NCI-H1105 treated with DMSO at 0.1 percent for 48 hours (cell line): ENCODE data around the gene RNF220.

ENCODE experiments used
- DNase-seq: peaks from one replicate; lab custom pipeline; 2025; lab: John Stamatoyannopoulos, UW

The RNF220 gene

DNA sequence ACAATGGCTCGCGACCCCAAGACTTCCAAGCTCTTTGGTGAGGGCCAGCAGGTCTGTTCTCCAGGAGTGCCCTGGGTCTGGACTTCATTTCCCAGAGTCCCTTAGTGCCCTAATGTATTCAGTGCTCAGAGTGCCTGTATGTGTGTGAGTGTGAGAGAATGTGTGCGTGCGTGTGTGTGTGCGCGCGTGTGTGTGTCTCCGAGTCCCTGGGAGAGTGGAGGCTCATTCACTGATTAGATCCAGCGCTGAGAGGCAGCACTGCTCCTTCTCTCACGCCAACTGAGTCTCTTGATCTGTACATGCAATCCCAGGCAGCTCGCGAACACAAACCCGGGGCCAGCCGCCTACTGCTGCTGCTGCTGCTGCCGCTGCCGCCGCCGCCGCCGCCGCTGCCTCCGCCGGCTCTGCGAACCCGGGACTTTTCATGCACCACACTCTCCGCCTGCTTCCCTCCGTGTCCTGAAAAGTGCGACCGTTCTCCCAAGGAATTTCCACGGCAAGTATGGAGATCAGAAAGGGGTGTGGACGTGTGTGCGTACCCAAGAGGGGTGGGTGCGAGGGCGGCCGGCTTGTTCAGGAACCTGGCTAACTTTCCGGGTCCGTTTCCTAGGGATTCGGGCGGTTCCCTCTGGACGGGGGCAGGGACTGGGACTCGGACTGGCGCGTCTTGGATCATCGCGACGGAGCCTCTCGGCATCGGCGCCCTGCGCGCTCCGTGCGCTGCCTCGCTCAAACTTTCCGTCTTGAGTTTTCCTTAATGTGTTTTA, at the start of gene RNF220:
Gene RNF220 (plus strand): TSS at position 225 of the 767 bp plus-strand sequence.
- DNase-seq: peak; percentile 84

DNA sequence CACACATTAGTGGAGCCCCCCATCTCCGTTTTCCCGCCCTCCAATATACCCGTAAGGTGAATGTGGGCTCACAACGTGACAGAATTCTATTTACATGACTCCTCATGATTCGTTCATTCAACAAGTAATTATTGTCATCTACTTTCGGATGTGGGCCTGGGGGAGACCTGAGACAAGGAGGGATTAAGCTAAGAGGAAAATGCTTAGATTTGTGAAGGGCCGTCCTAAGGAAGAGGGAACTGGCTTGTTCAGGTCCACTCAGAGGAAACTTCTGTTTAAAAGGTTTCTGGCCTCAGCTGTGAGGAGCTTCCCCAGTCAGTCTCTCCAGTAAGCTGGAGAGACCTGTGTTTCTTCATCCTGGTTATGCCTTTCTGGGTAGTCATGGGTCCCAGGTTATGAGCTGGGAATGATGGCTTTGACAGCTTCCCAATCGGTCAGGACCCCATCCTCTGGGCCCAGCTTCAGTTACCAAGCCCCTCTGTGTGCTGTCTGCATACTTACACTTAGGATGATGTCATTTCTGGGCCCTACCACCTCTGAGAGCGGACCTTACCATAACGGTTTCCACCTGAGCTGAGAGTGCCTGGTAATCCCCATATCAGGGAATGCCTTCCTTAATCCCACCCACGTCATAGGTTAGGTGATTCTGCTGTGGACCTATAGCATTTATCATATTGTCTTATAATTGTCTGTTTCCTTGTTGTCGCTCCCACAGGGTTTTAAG, 49.3 kb upstream of the RNF220 start:
- no peak for DNase-seq

DNA sequence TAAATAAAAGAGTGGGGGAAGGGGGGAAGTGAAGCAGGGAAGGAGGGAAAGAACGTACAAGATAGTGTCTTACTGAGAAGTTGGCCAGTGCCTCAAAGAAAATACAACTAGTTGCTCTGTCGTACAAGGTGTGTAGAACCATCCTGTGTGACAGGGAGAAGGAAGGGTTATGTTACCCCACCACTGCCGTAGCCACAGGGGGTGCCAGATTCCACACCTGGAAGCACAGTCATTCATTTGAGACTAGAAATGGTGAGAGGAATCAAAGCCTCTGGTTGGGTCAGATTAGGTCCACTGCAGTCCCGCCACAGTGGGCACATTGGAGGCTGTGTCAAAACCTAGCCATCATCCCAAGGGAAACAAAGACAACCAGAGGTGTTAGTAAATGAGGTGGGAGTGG, 47.3 kb upstream of the RNF220 start:
- DNase-seq: no peak

DNA sequence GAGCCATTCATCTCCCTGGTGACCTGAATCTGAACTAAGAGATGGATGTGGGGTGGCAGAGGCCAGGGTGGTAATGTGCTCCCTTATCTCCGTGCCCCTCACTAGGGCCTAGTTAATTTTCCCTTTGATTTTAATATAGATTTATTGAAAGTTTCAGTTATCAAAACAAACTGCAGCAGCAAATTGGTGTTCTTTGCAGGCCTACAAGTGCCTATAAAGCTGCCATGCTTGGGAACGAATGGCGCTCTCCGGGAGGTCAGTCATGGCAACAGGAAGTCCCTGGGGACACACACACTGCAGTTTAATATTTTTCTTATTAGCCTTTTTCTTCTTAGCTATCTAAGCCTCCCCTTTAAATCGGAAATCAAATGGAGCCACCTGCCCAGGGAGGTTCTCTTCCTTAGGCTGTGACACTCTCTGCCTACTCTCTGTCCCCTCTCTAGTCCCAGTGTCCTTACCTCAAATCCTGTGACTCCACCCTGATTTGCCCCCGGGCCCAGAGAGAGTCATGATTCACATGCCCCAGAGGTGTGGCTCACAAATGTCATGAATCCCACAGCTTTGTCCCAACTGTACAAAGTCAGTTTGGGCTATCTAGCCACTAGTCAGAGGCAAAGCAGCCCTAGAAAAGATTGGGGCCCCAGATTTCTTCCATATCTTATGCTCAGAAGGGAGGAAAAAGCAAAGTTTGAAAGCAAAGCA, 45.7 kb upstream of the RNF220 start:
- DNase-seq: no peak

DNA sequence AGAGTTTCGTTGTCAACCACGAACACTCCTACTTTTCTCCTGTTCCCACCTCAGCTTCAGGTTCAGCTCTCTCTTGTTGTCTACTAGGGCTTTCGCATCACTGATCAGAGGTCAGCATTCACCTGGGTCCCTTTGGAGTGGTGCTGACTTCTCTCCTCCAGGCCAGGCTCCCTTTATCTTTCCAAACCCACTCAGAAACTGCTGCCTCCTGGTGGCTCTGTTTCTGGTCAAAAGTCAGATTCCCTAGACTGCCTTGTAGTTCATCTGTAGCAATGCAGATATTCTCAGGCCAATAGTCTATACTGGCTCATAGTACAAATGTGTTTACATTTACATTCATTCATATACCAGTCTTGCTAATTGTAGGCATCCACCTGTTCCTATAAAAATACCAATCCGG, 43.6 kb upstream of the RNF220 start:
- no peak for DNase-seq

DNA sequence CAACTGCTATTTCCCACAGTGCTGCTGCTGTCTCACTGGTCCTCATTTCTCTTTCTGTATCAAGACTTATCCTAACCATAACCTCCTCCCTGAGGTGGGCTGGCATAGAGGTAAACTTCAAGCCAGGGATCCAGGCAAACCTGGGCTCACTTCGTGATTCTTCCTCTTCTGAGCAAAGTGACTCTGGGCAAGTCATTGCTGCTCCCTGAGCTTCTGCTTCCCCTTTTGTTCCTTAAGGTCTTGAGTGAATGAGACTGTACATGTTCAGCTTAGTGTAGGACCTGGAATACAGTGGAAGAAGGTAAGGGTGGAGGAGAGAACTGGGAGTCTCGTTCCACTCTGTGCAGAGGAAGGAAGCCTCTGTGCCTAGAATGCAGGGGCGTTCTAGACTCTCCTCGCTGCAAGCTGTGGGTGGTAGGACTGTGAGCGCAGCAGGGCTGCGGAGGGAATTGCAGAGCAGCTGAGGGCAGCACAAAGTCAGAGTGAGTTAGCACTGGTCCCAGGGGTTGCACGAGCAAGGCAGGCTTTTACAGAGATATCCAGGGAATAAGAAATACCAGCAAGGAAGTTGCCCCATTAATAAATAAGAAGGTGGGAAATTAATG, 38.6 kb upstream of the RNF220 start:
- no peak for DNase-seq

DNA sequence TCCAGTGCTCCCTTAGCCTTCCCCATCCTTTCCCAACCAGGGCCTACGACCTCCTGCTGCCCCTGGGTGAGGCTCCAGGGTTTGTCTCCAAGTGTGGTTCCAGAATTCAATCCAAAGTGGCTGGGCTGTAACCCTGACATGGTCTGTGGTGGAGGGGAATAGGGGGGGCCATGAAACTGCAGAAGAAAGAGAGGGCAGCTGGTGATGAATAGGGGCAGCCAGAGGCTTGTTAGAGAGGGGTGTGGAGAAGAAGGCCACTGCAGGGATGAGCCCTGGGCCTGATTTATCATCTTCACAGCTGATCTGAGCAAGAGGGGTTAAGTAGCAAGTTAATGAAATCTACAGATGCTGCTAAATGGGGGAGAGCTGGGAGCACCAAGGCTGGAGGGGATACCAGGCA, 37.1 kb upstream of the RNF220 start:
- no peak for DNase-seq

DNA sequence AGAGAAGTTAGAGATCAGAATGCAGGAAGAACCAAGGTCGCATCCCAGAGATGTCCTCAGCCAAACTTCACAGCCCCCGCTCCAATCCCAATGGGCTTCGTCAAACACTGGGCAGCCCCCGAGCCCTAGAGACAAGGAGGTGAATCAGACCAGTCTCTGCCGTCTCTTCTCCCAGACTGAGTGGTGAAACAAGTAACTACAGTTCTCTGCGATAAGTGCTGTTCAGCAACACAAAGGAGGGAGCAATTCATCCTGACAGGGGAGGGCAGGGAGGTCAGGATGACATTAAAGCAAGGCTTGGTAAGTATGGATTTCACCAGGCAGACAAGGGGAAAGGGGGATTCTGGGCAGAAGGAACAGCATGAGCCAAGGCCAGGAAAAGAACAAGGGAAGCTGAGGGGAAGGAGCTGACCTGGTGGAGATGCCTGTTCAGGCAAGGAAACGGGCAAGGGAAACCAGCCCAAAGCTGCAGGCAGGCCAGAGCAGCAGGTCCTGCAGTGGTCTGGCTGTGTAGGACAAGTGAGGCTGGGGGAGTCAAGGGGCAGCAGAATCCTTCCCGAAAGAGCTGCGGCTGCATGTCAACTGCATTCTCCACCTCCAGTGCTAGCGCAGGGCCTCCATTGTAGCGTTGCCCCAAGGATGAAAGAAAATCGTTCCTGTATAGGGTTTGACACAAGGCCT, 36.4 kb upstream of the RNF220 start:
- DNase-seq: no peak

DNA sequence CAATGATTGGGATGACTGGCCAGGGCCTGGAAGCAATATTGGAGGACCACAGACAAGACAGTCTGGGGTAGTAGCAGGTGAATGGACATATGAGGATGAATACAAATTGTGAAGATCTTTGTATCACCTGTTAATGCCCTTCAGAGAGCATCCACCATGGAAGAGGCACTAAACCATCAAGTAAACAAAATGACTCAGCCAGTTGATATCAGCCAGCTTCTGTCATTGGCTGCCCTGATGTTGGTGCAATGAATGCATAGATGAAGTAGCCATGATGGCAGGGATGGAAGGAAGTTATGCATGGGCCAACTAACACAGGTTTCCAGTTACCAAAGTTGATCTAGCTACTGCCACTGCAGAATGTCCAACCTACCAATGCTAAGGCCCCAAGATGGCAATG, 33.8 kb upstream of the RNF220 start:
- no peak for DNase-seq

DNA sequence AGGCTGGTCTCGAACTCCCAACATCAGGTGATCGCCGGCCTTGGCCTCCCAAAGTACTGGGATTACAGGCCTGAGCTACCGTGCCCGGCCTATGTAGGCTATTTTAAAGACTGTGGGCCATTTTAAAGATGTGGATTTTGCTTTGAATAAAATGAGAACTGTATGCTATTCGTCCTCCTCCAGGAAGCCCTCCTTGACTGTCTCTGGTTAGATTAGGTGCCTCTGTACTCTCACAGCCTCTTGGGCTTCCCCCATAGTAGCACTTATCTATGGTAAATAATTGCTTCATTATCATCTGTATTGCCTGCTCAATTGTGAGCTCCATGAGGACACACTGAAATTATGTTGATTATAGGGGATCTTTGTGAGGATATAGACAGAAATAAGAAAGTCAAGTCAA, 29.5 kb upstream of the RNF220 start:
- no peak for DNase-seq

DNA sequence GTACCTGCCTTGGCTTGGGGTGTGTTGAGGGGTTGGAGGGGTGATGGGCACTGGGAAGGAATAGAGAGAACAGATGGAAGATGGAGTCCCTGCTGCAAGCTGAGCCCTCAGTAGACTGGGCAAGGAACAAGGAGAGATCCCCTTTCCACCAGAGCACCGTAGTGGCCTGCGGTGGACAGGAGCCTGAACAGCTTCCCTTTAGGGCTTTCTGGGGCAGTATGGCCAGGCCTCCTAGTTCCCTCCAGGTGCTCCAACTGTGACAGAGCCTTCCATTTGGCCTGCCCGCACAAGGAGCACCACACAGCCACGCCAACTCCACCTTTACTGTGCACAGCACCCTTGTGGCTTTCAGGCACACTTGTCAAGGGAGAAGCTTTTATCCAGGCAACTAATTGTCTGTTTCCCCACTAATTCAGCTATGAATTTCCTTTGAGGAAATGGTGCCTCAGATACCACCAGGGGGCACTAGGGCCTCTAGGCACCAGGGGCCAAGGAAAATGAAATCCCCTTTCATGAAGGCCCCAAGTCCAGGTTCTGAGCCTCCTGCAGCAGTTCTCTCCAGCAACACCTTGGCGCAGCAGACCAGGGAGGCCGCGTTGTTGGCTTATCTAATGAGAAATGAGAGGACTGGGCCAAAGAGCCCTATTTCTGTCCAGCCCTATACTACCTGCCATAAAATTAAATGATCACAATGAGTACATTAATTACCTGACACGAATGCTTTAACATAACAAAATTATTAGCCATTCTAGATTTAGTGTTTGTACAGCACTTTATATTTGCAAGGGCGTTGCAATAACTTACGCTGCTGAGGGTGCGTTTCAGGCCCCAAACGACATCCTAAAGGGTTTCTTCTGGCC, 26.9 kb upstream of the RNF220 start:
- peak; percentile 63 for DNase-seq

DNA sequence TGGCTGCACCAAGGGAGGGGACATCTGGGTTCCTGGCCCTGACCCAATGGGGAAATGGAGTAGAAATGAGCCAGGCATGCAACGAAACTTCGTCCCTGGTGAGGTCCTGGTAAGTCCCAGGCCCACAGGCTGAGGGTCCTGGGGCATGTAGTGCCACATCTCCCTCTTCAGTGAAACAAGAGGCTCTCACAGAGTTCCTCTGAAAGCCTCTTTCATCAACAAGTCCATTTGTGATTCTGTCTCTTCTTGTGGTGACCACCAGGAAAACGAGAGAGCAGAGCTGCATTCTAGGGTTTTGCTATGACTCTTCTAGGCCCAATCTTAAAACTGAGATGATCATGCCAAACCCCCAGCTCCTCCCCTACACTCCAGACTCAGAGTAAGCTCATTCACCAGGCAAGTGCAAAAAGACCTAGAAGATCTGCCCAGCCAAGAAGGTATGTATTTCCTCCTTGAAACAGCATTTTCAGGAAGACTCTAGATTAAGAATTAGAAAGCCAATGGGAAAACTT, 24.3 kb upstream of the RNF220 start:
- no peak for DNase-seq

DNA sequence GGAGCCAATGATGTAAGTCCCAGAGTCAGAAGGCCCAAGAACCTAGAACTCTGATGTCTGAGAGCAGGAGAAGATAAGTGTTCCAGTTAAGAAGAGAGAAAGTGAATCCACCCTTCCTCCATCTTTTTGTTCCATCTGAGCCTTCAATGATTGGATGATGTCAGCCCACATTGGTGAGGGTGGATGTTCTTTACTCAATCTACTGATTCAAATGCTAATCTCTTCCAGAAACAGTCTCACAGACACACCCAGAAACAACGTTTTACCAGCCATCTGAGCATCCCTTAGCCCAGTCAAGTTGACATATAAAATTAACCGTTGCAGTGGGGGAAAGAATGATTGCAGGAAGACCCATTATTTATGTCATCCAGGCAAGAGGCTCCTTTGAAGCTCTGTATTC, 16.5 kb upstream of the RNF220 start:
- DNase-seq: no peak

DNA sequence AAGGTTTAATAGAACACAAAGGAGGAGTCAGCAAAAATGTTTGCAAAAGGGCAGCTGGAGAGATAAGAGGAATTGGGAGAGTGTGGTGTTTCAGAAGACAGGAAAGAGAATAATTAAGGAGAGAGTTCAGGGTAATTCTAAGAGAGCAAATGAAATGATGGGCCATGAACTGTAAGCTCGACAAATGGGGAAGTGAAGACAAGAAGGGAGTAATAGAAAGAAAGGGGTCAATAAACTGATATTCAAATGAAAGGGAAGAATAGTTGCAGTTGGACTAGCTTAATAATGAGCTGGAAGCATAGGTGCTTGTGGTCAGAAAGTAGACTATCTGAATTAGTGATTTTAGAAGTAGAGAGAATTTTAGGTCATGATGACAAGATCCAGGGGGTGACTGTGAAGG, 15.6 kb upstream of the RNF220 start:
- DNase-seq: no peak

DNA sequence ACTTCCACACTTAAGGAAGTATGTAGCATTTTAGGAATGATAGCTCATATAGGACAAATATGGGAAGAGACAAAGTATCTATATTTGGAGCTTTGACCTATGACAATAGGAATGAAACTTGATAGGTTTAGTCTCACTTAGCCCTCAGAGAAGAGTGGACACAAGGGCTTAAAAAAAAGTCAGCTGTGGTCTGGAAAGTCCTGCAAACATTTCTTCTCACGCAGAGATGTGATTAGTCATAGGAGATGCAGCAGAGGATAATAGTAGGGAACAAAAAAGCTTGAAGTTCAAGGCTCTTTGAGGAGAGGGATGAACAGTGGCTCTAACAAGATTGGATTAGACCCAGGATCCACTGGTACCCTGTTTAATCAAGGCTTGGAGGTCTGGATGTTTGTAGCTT, 14.8 kb upstream of the RNF220 start:
- DNase-seq: no peak

DNA sequence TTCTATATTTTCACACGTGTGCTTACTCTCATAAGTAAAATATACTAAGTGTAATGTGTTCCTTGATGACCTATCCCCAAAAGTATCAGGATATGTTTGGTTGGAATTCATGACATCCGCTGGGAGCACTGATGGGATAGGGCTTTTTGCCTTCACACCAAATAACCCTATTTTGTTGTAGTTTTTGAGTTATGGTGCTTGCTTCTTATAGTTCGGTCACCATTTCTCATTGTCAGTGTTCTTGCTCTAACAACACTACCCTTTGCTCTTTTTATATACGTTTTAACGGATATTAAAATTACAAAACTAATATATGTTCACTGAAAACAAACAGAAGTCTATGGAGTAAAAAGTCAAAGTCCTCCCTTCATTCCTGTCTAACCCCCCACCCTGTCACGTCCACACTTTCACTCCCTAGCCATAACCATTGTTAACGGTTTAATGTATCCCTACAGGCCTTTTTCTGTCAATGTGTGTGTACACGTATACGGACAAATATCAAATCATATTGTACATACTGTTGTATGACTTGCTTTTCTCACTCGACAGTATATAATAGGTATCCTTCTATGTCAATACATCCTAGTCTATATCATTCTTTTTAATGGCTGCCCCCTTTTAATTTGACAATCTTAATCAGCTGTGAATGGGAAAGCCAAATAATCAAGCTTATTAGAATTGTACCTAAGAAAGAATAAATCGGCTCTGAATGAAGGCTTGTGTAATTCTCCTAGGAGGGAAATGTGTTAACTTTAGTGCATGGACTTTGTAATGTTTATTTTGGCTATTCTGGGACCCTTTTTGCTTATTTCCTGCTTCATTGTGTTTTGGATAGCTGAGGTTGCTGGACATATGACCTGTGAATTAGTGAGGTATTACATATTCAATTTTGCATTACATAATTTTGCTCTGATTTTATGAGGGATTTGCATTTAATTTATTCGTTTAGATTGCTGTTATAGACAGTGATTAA, 3.5 kb upstream of the RNF220 start:
- no peak for DNase-seq

DNA sequence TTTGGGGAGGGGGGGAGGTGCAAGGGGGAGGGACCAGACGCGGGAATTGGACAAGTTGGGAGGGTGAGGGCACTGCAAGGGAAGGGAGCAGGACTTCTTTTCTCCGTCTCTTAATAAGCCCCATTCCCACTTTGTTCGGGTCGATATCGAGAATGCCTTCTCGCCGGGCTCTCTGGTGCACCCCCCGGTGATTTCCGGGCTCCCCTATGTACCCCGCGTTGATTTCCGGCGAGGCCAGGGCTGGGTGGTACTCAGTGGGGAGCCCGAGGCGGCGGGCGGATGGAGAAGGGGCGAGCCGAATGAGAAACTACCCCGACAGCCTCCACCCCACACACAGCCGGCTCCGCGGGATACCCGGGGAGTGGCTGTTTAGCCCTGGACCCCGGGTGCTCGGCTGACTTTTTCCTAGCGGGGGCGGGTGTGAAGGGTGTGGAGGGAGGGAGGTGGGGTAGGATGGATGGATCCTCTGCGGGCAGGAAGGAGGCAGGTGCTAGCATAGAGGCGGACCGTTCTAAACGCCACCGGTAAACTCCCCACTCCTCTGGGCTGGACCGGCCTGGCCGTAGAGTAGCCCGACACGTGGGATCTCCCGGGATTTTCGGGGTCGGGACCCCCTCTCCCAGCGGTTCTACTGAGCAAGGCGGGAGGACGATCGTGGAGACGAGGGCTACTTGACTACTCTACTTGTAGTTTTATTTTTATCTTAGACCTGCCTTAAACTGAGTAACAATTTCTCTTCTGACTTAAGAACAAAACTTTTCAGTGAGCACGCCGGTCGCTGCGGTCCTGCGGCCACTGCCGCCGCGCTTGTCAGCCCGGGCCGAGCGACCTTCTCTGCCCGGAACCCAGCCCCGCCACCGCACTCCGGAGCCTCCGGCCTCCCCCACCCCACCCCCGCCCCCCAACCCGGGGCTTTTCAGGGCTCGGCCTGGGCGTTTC, 1.0 kb downstream of the RNF220 start:
- DNase-seq: peak; percentile 3

DNA sequence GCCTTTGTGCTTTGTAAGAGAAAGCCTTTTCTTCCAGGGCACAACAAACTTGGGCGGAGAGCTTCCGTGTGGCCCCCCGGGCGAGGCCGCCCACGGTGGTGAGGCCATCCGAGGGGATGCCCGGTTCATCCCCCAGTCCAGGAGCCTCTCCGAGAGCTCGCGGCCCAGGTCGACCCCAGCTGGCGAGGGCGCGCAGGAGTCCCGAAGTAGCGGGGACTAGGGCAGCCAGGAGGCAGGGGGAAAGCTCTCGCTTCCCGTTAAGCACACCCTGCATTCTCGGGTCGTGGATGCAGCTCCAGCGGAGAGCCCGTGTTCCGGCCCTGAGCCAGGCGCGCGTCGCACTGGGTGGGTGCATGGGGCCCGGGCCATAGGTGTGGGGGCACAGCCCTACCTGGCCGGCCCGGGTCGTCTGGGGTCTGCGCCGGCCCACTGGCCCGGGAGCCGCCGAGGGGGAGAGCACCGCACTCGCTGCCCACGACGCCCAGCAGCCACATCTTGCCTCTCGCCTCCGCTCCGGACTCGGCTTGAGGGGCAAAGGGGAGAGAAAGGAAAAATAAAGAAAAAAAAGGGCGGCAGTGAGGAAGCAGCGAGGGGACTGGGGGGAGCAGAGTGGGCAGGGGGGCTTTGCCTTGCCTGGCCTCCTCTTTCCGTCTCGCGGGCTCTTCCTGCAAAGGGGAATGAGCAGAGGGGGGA, 1.8 kb downstream of the RNF220 start:
- peak; percentile 24 for DNase-seq
